Measurements from ENCODE around the gene AAR2.

Gene AAR2

DNA sequence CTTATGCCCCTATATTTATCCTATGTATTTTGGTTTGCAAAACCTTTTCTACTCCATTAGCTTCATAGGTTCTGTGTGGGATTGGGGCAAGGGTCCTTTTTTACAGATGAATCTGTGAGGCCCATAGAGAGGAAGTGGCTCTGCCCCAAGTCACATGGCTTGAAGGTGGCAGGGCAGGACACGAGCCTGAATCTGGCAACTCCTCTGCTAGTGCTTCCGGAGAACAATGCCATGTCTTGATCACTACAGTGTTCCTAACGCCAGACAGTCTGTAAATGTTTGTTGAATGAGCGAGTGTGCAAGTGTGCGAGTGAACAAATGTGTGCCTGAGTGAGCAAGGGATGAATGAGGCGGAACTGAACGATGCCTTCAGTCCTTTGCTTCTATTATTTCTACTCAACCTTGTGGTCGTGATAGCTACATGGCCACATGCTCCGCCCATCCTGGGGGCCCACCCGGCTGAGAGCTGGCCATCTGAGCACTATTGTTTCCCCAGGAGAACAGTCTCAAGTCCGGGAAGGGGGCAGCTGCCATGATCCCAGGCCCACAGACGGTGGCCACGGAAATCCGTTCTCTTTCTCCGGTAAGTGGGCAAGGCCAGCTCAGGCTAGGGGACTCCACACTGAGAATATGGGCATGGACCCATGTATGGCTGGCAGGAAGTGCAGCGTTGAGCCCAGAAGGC lies 17.8 kb upstream of the AAR2 start:
- intact Hi-C loops (cut with DNase I; ENCODE audit: low total_unique reads), result no loop called here
- Histone ChIP-seq H3K4me3 (no peak overlapping the region), H3K9me3 (no peaks in the 10 kb centered on the region), H3K27me3 (no peaks in the 10 kb centered on the region), H3K36me3 (peaks cover 6 to 94% (median 33%) of the 10 kb centered on the region in 3 donors), H3K27ac (no peak overlapping the region), H3K4me1 (no peaks in the 10 kb centered on the region)
- DNase-seq, result no peak
- TF ChIP-seq, protein P1, sequence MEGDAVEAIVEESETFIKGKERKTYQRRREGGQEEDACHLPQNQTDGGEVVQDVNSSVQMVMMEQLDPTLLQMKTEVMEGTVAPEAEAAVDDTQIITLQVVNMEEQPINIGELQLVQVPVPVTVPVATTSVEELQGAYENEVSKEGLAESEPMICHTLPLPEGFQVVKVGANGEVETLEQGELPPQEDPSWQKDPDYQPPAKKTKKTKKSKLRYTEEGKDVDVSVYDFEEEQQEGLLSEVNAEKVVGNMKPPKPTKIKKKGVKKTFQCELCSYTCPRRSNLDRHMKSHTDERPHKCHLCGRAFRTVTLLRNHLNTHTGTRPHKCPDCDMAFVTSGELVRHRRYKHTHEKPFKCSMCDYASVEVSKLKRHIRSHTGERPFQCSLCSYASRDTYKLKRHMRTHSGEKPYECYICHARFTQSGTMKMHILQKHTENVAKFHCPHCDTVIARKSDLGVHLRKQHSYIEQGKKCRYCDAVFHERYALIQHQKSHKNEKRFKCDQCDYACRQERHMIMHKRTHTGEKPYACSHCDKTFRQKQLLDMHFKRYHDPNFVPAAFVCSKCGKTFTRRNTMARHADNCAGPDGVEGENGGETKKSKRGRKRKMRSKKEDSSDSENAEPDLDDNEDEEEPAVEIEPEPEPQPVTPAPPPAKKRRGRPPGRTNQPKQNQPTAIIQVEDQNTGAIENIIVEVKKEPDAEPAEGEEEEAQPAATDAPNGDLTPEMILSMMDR (IDR thresholded peaks at IDR 0.05), result no peak

DNA sequence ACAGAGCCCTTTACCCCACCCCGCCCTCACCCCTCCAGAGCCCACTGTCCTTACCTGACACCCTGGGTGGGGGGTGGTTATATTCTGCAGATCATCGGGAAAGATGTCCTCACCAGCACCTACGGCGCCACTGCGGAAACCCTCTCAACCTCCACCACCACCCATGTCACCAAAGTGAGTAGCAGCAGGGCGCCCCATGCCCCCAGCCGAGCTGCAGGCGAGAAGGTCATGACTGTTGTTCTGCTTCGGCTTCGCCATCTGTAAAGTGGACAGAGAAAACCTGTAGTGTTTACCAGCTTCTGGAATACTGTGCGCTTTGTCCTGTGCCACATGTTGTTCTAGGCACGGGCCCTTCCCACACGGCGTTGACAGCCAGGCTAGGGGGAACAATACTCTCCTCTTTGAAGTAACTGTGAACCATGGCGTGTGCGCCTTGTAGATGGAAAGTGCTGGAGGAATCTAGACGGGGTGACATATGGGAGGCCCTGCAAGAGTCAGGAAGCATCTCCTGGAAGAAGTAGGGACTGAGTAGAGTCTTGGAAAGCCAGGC lies 16.5 kb upstream of the AAR2 start:
- H3K27ac ChIP-seq, result no peak overlapping the region
- no peaks in the 10 kb centered on the region for H3K27me3 ChIP-seq
- no peaks in the 10 kb centered on the region for H3K4me1 ChIP-seq
- H3K36me3 ChIP-seq, result peaks cover 6 to 87% (median 27%) of the 10 kb centered on the region in 3 donors
- DNase-seq, result no peak
- no peak overlapping the region for H3K4me3 ChIP-seq
- TF ChIP-seq, protein P1 (IDR thresholded peaks at IDR 0.05), result no peak
- intact Hi-C loops (cut with DNase I; ENCODE audit: low total_unique reads), result no loop called here
- no peaks in the 10 kb centered on the region for H3K9me3 ChIP-seq

DNA sequence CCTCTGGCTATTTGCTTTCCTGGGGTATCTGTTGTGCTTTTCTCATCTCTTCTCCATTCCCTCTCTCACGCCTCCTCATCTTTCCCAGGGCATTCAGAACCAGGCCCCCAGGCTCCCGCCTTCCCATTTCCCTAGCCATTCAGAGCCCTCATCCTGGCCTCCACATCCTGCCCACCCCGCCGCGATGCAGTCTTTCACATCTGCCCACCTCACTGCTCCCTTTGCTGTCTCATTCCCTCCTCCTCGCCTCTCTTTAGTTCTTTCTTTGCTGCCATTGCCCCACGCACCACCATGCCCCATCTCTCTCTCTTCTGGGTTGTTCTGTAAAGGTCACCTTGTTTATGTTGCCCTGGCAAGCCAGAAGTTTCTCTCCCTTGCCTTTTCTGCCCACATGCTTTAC lies 10.6 kb upstream of the AAR2 start:
- Histone ChIP-seq H3K4me1 (no peaks in the 10 kb centered on the region), H3K4me3 (no peak overlapping the region), H3K27me3 (no peaks in the 10 kb centered on the region), H3K36me3 (peaks cover 14 to 80% (median 18%) of the 10 kb centered on the region in 3 donors), H3K9me3 (no peaks in the 10 kb centered on the region), H3K27ac (no peak overlapping the region)
- no peak for DNase-seq
- TF ChIP-seq, protein P1 (IDR thresholded peaks at IDR 0.05), result no peak
- intact Hi-C loops (cut with DNase I; ENCODE audit: low total_unique reads), result no loop called here

DNA sequence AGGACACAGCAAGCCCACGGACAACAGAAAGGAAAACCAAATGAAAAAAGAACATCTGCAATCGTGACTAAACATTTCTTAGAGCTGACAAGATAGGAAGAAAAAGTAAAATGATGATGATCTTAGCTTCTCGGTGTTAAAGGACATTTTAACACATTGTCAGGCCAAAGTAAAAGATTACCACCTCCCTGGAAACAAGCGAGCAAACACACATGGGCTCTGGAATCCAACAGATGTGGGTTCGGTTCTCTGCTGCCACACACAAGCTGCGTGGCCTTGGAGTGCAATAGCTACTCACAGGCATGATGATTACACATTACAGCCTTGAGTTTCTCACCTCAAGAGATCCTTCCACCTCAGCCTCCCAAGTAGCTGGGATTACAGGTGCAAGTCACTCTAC lies 7.5 kb upstream of the AAR2 start:
- Histone ChIP-seq H3K9me3 (no peaks in the 10 kb centered on the region), H3K36me3 (peaks cover 0 to 58% (median 8%) of the 10 kb centered on the region in 3 donors), H3K4me1 (no peaks in the 10 kb centered on the region), H3K27ac (no peak overlapping the region), H3K4me3 (no peak overlapping the region), H3K27me3 (no peaks in the 10 kb centered on the region)
- intact Hi-C loops (cut with DNase I; ENCODE audit: low total_unique reads), result no loop called here
- TF ChIP-seq, protein P1 (IDR thresholded peaks at IDR 0.05), result no peak
- no peak for DNase-seq

DNA sequence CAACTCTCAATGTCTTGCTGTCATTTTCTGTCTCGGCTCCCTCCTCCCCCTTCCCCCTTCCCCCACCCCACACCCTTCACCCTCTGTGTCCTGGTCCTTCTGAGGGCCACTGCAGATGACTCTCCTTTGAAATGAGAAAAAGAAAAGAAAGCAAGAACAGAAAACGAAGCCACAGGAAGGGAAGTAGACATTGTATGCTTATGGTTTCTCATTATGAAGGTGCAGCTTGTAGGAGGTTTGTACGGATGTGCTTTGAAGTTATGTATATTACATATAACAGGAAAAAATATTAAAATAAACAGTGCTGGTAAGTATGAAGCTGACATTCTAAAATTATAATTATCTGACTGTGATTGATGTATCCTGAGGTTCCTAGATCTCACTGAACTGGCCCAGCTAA lies 6.3 kb upstream of the AAR2 start:
- no peaks in the 10 kb centered on the region for H3K27me3 ChIP-seq
- no peak overlapping the region for H3K27ac ChIP-seq
- no peaks in the 10 kb centered on the region for H3K4me1 ChIP-seq
- H3K4me3 ChIP-seq, result no peak overlapping the region
- TF ChIP-seq, protein P1 (IDR thresholded peaks at IDR 0.05), result no peak
- H3K9me3 ChIP-seq, result no peaks in the 10 kb centered on the region
- intact Hi-C loops (cut with DNase I; ENCODE audit: low total_unique reads), result no loop called here
- H3K36me3 ChIP-seq, result peaks cover 0 to 55% (median 8%) of the 10 kb centered on the region in 3 donors
- no peak for DNase-seq
